ENCODE data around the gene VWC2L. TPM values are rescaled to one million over a fixed set of nuclear protein-coding genes. Genes with fewer than 3 reads are reported as not detected.

Gene VWC2L
- total RNA-seq, 1 donor, result not detected

- Histone ChIP-seq H3K9me3 (ENCODE audit: low read depth, low read length) (no peaks in the 10 kb centered on the region), H3K4me1 (ENCODE audit: insufficient read depth, low read length) (no peaks in the 10 kb centered on the region), H4K20me1 (ENCODE audit: insufficient read depth, low read length) (no peaks in the 10 kb centered on the region), H3K4me2 (ENCODE audit: insufficient read depth, low read length) (no peak overlapping the region), H3K27ac (ENCODE audit: low read depth, low read length) (no peak overlapping the region), H3K79me2 (ENCODE audit: insufficient read depth, low read length) (no peaks in the 10 kb centered on the region), H3K4me3 (ENCODE audit: insufficient read depth, low read length) (no peak overlapping the region), H3K36me3 (ENCODE audit: insufficient read depth, low read length) (no peaks in the 10 kb centered on the region), H3K27me3 (ENCODE audit: insufficient read depth, low read length) (no peaks in the 10 kb centered on the region), H2AFZ (ENCODE audit: low read length) (no peak overlapping the region)
- no peak for DNase-seq (ENCODE audit: insufficient read length, low spot score, missing footprints)
- no peak for TF ChIP-seq CTCF (IDR thresholded peaks at IDR 0.05; ENCODE audit: extremely low read depth, low read depth, low read length)
Observed at GRCh38 chr2:214565246-214565645, 154.4 kb downstream of the VWC2L start.

GRCh38 chr2:214566457-214566856, 155.6 kb downstream of the VWC2L start:
- H3K4me2 ChIP-seq (ENCODE audit: insufficient read depth, low read length), result no peak overlapping the region
- no peak overlapping the region for H2AFZ ChIP-seq (ENCODE audit: low read length)
- H3K4me1 ChIP-seq (ENCODE audit: insufficient read depth, low read length), result no peaks in the 10 kb centered on the region
- no peaks in the 10 kb centered on the region for H3K9me3 ChIP-seq (ENCODE audit: low read depth, low read length)
- H3K27me3 ChIP-seq (ENCODE audit: insufficient read depth, low read length), result no peaks in the 10 kb centered on the region
- no peak overlapping the region for H3K27ac ChIP-seq (ENCODE audit: low read depth, low read length)
- H3K4me3 ChIP-seq (ENCODE audit: insufficient read depth, low read length), result no peak overlapping the region
- TF ChIP-seq CTCF (IDR thresholded peaks at IDR 0.05; ENCODE audit: extremely low read depth, low read depth, low read length), result no peak
- DNase-seq (ENCODE audit: insufficient read length, low spot score, missing footprints), result no peak
- no peaks in the 10 kb centered on the region for H4K20me1 ChIP-seq (ENCODE audit: insufficient read depth, low read length)
- no peaks in the 10 kb centered on the region for H3K36me3 ChIP-seq (ENCODE audit: insufficient read depth, low read length)
- H3K79me2 ChIP-seq (ENCODE audit: insufficient read depth, low read length), result no peaks in the 10 kb centered on the region

- Histone ChIP-seq H3K4me1 (ENCODE audit: insufficient read depth, low read length) (no peaks in the 10 kb centered on the region), H3K9me3 (ENCODE audit: low read depth, low read length) (no peaks in the 10 kb centered on the region), H3K4me3 (ENCODE audit: insufficient read depth, low read length) (no peak overlapping the region), H3K36me3 (ENCODE audit: insufficient read depth, low read length) (no peaks in the 10 kb centered on the region), H2AFZ (ENCODE audit: low read length) (no peak overlapping the region), H3K27ac (ENCODE audit: low read depth, low read length) (no peak overlapping the region), H3K79me2 (ENCODE audit: insufficient read depth, low read length) (no peaks in the 10 kb centered on the region), H4K20me1 (ENCODE audit: insufficient read depth, low read length) (no peaks in the 10 kb centered on the region), H3K27me3 (ENCODE audit: insufficient read depth, low read length) (no peaks in the 10 kb centered on the region), H3K4me2 (ENCODE audit: insufficient read depth, low read length) (no peak overlapping the region)
- TF ChIP-seq CTCF (IDR thresholded peaks at IDR 0.05; ENCODE audit: extremely low read depth, low read depth, low read length), result no peak
- no peak for DNase-seq (ENCODE audit: insufficient read length, low spot score, missing footprints)
Observed at GRCh38 chr2:214569419-214570035, 158.7 kb downstream of the VWC2L start.

GRCh38 chr2:214574084-214574781, 163.4 kb downstream of the VWC2L start:
- Histone ChIP-seq H3K4me1 (ENCODE audit: insufficient read depth, low read length) (no peaks in the 10 kb centered on the region), H3K36me3 (ENCODE audit: insufficient read depth, low read length) (no peaks in the 10 kb centered on the region), H3K27ac (ENCODE audit: low read depth, low read length) (no peak overlapping the region), H3K4me2 (ENCODE audit: insufficient read depth, low read length) (no peak overlapping the region), H2AFZ (ENCODE audit: low read length) (no peak overlapping the region), H3K79me2 (ENCODE audit: insufficient read depth, low read length) (no peaks in the 10 kb centered on the region), H3K9me3 (ENCODE audit: low read depth, low read length) (no peaks in the 10 kb centered on the region), H3K4me3 (ENCODE audit: insufficient read depth, low read length) (no peak overlapping the region), H3K27me3 (ENCODE audit: insufficient read depth, low read length) (no peaks in the 10 kb centered on the region), H4K20me1 (ENCODE audit: insufficient read depth, low read length) (no peaks in the 10 kb centered on the region)
- TF ChIP-seq CTCF (IDR thresholded peaks at IDR 0.05; ENCODE audit: extremely low read depth, low read depth, low read length), result no peak
- DNase-seq (ENCODE audit: insufficient read length, low spot score, missing footprints), result no peak

Data from osteoblast (primary cell).